A673 (cell line): ENCODE measurements around the gene PNN. TPM values are rescaled to one million over a fixed set of nuclear protein-coding genes. Genes with fewer than 3 reads are reported as not detected.
"Not testable (repeated sequence)": the region's sequence is repeated elsewhere in the genome, so short reads cannot be mapped to it uniquely, and the experiment has no call there.

ENCODE experiments used
- BruUV-seq: library from RNA; stranded (reverse); fragments of 400-500 nt; replicated peaks from 2 replicates; lab custom pipeline; 2021; lab: Mats Ljungman, UMichigan
- CTCF ChIA-PET: fragments of 300-600 bp; sonication (Branson Sonifier 250); formaldehyde crosslinking; loops from one replicate; lab custom pipeline; 2022; ENCODE audit warnings: antibody characterized with exemption; lab: Charles Lee
- POLR2A ChIA-PET: fragments of 300-600 bp; sonication (Branson Sonifier 250); formaldehyde crosslinking; loops from one replicate; lab custom pipeline; 2022; ENCODE audit warnings: antibody characterized with exemption; ENCODE audit not compliant: low non-redundant PET; lab: Charles Lee
- DNase-seq: peaks from one replicate; pipeline ENCODE4 v3.0.0-alpha.2; 2015; ENCODE audit warnings: low spot score
- H3K27ac ChIP-seq: fragments of 200-600 bp; sonication (generic); 2 replicates; pipeline ENCODE4 v1.5.1; 2016; ENCODE audit warnings: mixed run types, low read depth, mild to moderate bottlenecking, mixed read lengths, antibody characterized with exemption, low read length; ENCODE audit not compliant: poor library complexity, severe bottlenecking
- H3K27me3 ChIP-seq: fragments of 200-600 bp; sonication (generic); replicated peaks from 2 replicates; pipeline ENCODE4 v1.6.1; 2017; ENCODE audit warnings: mixed run types, low read depth, mild to moderate bottlenecking, mixed read lengths, antibody characterized with exemption, low read length; ENCODE audit not compliant: insufficient read depth, poor library complexity
- H3K36me3 ChIP-seq: fragments of 200-600 bp; sonication (generic); 2 replicates; pipeline ENCODE4 v1.6.1; 2016; ENCODE audit warnings: mixed run types, mild to moderate bottlenecking, mixed read lengths, antibody characterized with exemption, low read length; ENCODE audit not compliant: insufficient read depth, poor library complexity, severe bottlenecking
- H3K4me1 ChIP-seq: fragments of 200-600 bp; sonication (generic); 2 replicates; pipeline ENCODE4 v1.6.1; 2017; ENCODE audit warnings: mixed run types, mild to moderate bottlenecking, mixed read lengths, antibody characterized with exemption, low read length; ENCODE audit not compliant: insufficient read depth, poor library complexity, severe bottlenecking
- H3K4me3 ChIP-seq: fragments of 200-600 bp; sonication (generic); 2 replicates; pipeline ENCODE4 v1.5.1; 2016; ENCODE audit warnings: low read depth, mixed run types, mild to moderate bottlenecking, mixed read lengths, low read length; ENCODE audit not compliant: poor library complexity, severe bottlenecking
- H3K9me3 ChIP-seq: fragments of 200-600 bp; sonication (generic); 2 replicates; pipeline ENCODE4 v1.6.1; 2016; ENCODE audit warnings: mixed run types, low read depth, mild to moderate bottlenecking, mixed read lengths, antibody characterized with exemption, low read length; ENCODE audit not compliant: poor library complexity, severe bottlenecking
- EZH2 ChIP-seq: fragments of 200-600 bp; sonication (generic); IDR thresholded peaks from 2 replicates; pipeline ENCODE4 v1.6.1; 2017; ENCODE audit warnings: borderline replicate concordance, low read depth, mild to moderate bottlenecking, mixed read lengths, antibody characterized with exemption, low read length; ENCODE audit not compliant: poor library complexity, severe bottlenecking
- intact Hi-C: fragments of 100-400 bp; cut with micrococcal nuclease; formaldehyde crosslinking; loops from one replicate; pipeline ENCODE4 v1.10.0; 2022; ENCODE audit not compliant: unreplicated experiment
- total RNA-seq: library from RNA; stranded (reverse); gene quantifications from 2 replicates; pipeline ENCODE4 v1.2.3, GENCODE V29; 2021
- TF ChIP-seq, protein P1 (sequence below): fragments of 300-800, 200-600 bp; sonication (generic); conservative IDR thresholded peaks from 2 replicates; pipeline ENCODE4 v1.5.1; 2017; ENCODE audit warnings: low read depth, mild to moderate bottlenecking, antibody characterized with exemption, low read length, moderate library complexity, mixed read lengths

The PNN gene
- total RNA-seq, 1 experiment from 2014 or later: 146 TPM

DNA sequence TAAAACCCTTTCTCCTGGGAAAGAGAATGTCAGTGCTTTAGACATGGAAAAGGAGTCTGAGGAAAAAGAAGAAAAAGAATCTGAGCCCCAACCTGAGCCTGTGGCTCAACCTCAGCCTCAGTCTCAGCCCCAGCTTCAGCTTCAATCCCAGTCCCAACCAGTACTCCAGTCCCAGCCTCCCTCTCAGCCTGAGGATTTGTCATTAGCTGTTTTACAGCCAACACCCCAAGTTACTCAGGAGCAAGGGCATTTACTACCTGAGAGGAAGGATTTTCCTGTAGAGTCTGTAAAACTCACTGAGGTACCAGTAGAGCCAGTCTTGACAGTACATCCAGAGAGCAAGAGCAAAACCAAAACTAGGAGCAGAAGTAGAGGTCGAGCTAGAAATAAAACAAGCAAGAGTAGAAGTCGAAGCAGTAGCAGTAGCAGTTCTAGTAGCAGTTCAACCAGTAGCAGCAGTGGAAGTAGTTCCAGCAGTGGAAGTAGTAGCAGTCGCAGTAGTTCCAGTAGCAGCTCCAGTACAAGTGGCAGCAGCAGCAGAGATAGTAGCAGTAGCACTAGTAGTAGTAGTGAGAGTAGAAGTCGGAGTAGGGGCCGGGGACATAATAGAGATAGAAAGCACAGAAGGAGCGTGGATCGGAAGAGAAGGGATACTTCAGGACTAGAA is 6.1 kb downstream of the PNN start:
- BruUV-seq: TSS peak; percentile 50
- Histone ChIP-seq H3K9me3 (no peaks in the 10 kb centered on the region), H3K27ac (no peak overlapping the region), H3K36me3 (peaks cover 86% of the 10 kb centered on the region), H3K4me1 (peaks cover 8% of the 10 kb centered on the region), H3K4me3 (no peak overlapping the region), H3K27me3 (no peaks in the 10 kb centered on the region)
- intact Hi-C loops: no loop called here
- DNase-seq: no peak
- TF ChIP-seq, protein P1, sequence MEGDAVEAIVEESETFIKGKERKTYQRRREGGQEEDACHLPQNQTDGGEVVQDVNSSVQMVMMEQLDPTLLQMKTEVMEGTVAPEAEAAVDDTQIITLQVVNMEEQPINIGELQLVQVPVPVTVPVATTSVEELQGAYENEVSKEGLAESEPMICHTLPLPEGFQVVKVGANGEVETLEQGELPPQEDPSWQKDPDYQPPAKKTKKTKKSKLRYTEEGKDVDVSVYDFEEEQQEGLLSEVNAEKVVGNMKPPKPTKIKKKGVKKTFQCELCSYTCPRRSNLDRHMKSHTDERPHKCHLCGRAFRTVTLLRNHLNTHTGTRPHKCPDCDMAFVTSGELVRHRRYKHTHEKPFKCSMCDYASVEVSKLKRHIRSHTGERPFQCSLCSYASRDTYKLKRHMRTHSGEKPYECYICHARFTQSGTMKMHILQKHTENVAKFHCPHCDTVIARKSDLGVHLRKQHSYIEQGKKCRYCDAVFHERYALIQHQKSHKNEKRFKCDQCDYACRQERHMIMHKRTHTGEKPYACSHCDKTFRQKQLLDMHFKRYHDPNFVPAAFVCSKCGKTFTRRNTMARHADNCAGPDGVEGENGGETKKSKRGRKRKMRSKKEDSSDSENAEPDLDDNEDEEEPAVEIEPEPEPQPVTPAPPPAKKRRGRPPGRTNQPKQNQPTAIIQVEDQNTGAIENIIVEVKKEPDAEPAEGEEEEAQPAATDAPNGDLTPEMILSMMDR: no peak
- TF ChIP-seq EZH2: no peak
- ChIA-PET CTCF (no interaction called here), POLR2A (no interaction called here)

DNA sequence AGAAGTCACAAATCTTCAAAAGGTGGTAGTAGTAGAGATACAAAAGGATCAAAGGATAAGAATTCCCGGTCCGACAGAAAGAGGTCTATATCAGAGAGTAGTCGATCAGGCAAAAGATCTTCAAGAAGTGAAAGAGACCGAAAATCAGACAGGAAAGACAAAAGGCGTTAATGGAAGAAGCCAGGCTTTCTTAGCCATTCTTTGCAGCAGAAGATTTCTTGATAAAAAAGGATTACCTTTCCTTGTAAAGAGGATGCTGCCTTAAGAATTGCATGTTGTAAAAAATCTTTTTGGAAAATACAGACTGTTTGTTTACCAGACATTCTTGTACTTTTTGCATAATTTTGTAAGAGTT is 6.6 kb downstream of the PNN start:
- Histone ChIP-seq H3K27me3 (no peaks in the 10 kb centered on the region), H3K4me3 (no peak overlapping the region), H3K4me1 (peaks cover 3% of the 10 kb centered on the region), H3K9me3 (no peaks in the 10 kb centered on the region), H3K27ac (no peak overlapping the region), H3K36me3 (peaks cover 81% of the 10 kb centered on the region)
- intact Hi-C loops: no loop called here
- no peak for DNase-seq
- ChIA-PET CTCF (no interaction called here), POLR2A (no interaction called here)
- TF ChIP-seq, protein P1: no peak
- no peak for TF ChIP-seq EZH2
- no TSS peak for BruUV-seq

DNA sequence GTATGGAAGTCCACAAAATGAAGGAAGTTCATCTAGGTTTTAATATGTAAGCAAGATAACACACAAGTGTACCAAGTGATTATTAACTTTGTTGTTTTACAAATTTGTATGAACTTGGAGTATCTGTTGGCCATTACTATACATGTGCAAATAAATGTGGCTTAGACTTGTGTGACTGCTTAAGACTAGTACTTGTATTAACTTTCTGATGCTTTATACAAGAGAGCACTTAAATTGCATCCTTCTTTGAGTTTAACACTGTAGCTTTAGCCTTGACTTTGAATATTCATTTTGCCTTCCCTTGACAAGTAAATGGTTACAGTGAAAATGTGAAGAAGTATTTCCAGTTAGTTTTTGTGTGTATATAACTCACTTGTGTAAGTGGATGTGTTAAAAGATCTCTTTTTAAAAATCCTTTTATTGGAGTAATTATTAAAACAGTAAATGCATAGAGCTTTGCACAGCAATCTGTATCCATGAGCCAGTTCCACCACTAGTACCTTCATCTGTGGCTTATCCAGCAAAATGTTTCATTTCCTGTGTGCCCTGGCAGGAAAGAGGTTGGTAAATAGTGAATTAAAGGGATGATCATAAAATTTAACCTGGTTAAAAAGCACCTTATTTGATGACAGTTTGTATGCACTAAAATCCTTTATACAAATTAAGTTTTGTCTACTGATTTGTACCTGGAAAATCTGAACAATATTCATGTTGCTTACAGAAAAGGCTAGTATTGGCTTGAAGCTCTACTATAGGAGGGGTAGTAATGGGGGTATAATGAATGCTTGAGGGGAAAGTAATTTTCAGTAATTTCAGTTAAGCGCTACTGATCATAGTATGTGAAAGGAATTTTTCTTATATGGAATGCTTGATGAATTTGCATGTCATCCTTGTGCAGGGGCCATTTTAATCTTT is 8.0 kb downstream of the PNN start:
- no peak overlapping the region for H3K4me3 ChIP-seq
- peaks cover 67% of the 10 kb centered on the region for H3K36me3 ChIP-seq
- no peak overlapping the region for H3K27ac ChIP-seq
- ChIA-PET CTCF (no interaction called here), POLR2A (no interaction called here)
- no TSS peak for BruUV-seq
- no peak for DNase-seq
- H3K9me3 ChIP-seq: no peaks in the 10 kb centered on the region
- TF ChIP-seq EZH2: no peak
- no peaks in the 10 kb centered on the region for H3K27me3 ChIP-seq
- H3K4me1 ChIP-seq: no peaks in the 10 kb centered on the region
- intact Hi-C loops: no loop called here

DNA sequence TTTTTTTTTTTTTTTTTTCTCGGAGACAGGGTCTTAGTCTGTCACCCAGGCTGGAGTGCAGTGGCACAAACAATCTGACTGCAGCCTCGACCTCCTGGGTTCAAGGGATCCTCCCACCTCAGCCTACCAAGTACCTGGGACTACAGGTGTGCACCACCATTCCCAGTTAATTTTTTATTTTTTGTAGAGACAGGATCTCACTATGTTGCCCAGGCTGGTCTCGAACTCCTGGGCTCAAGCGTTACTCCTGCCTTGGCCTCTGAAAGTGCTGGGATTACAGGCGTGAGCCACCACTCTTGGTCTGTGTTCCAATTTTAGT is 8.6 kb downstream of the PNN start:
- H3K4me1 ChIP-seq, H3K27ac ChIP-seq, BruUV-seq, H3K4me3 ChIP-seq, CTCF ChIA-PET, H3K27me3 ChIP-seq, intact Hi-C loops, H3K9me3 ChIP-seq, POLR2A ChIA-PET, DNase-seq: not testable (repeated sequence)
- H3K36me3 ChIP-seq: peaks cover 61% of the 10 kb centered on the region
